Glutamatergic neuron (in vitro differentiated cells): ENCODE data around the gene TPRG1L. TPM values are rescaled to one million over a fixed set of nuclear protein-coding genes. Genes with fewer than 3 reads are reported as not detected.
A peak's percentile ranks its signal among the peaks of the same experiment; 100 is the strongest.

Experiments
- DNase-seq: peaks from one replicate; pipeline ENCODE4 v3.0.0; 2022
- H3K27ac Mint-ChIP-seq: one replicate; pipeline ENCODE4 v1.8.0; 2020; ENCODE audit warnings: mild to moderate bottlenecking, mixed read lengths, inconsistent platforms; ENCODE audit not compliant: unreplicated experiment
- H3K27me3 Mint-ChIP-seq: one replicate; pipeline ENCODE4 v1.8.0; 2020; ENCODE audit warnings: mild to moderate bottlenecking, moderate library complexity, mixed read lengths, inconsistent platforms; ENCODE audit not compliant: unreplicated experiment
- H3K36me3 Mint-ChIP-seq: one replicate; pipeline ENCODE4 v1.8.0; 2020; ENCODE audit warnings: mild to moderate bottlenecking, mixed read lengths, inconsistent platforms; ENCODE audit not compliant: unreplicated experiment
- H3K4me1 Mint-ChIP-seq: one replicate; pipeline ENCODE4 v1.8.0; 2020; ENCODE audit warnings: mild to moderate bottlenecking, low read depth, mixed read lengths, inconsistent platforms; ENCODE audit not compliant: unreplicated experiment
- H3K4me3 Mint-ChIP-seq: one replicate; pipeline ENCODE4 v1.8.0; 2020; ENCODE audit warnings: mild to moderate bottlenecking, mixed read lengths, inconsistent platforms; ENCODE audit not compliant: unreplicated experiment
- H3K9me3 Mint-ChIP-seq: one replicate; pipeline ENCODE4 v1.8.0; 2020; ENCODE audit warnings: mild to moderate bottlenecking, moderate library complexity, mixed read lengths, inconsistent platforms; ENCODE audit not compliant: unreplicated experiment
- total RNA-seq: library from RNA; stranded (reverse); fragmentation: NEBNext Ultra II Directional; extraction: Animal tissue kit (Norgen Biotek cat#: 25700); gene quantifications from one replicate; pipeline ENCODE4 v1.2.1, GENCODE V29; 2021; ENCODE audit not compliant: unreplicated experiment
- TF ChIP-seq, protein P1 (sequence below): fragments of 200-600 bp; sonication (generic); IDR thresholded peaks from one replicate; pipeline ENCODE4 v1.5.0; 2021; ENCODE audit not compliant: partially characterized antibody, unreplicated experiment

The TPRG1L gene
- total RNA-seq, 1 donor from 2014 or later: 43.1 TPM

- Mint-ChIP-seq H3K4me1 (peaks cover 20% of the 10 kb centered on the region), H3K27me3 (peaks cover 6% of the 10 kb centered on the region), H3K4me3 (no peak overlapping the region), H3K9me3 (peaks cover 5% of the 10 kb centered on the region), H3K36me3 (no peaks in the 10 kb centered on the region), H3K27ac (no peak overlapping the region)
- peak; percentile 15 for DNase-seq
- TF ChIP-seq, protein P1, sequence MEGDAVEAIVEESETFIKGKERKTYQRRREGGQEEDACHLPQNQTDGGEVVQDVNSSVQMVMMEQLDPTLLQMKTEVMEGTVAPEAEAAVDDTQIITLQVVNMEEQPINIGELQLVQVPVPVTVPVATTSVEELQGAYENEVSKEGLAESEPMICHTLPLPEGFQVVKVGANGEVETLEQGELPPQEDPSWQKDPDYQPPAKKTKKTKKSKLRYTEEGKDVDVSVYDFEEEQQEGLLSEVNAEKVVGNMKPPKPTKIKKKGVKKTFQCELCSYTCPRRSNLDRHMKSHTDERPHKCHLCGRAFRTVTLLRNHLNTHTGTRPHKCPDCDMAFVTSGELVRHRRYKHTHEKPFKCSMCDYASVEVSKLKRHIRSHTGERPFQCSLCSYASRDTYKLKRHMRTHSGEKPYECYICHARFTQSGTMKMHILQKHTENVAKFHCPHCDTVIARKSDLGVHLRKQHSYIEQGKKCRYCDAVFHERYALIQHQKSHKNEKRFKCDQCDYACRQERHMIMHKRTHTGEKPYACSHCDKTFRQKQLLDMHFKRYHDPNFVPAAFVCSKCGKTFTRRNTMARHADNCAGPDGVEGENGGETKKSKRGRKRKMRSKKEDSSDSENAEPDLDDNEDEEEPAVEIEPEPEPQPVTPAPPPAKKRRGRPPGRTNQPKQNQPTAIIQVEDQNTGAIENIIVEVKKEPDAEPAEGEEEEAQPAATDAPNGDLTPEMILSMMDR: no peak
Measured at GRCh38 chr1:3671371-3672180, 46.8 kb downstream of the TPRG1L start.

GRCh38 chr1:3672231-3672970, 47.6 kb downstream of the TPRG1L start:
- Mint-ChIP-seq H3K9me3 (peaks cover 5% of the 10 kb centered on the region), H3K27ac (no peak overlapping the region), H3K4me1 (peaks cover 16% of the 10 kb centered on the region), H3K27me3 (peaks cover 6% of the 10 kb centered on the region), H3K36me3 (no peaks in the 10 kb centered on the region), H3K4me3 (no peak overlapping the region)
- TF ChIP-seq, protein P1: no peak
- peak; percentile 15 for DNase-seq

DNA sequence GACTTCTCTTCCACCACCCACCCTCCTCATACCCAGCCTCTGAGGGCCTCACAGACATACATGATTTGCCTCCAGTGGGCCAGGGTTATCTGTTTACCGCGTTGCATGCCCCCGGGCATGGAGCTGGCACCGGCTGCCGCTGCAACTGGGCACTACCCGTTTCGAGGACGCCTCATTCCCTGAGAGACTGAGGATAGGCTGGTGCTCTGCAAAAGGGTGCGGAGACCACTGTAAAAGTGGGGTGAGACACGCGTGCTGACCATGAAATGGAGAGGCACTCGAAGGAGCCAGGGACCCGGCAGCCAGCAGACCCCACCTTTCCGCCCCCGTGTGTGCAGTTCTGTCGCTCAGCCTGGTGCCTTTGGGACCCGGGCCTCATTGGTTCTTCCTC, 48.2 kb downstream of the TPRG1L start:
- Mint-ChIP-seq H3K36me3 (no peaks in the 10 kb centered on the region), H3K9me3 (peaks cover 9% of the 10 kb centered on the region), H3K4me3 (no peak overlapping the region), H3K4me1 (peaks cover 14% of the 10 kb centered on the region), H3K27me3 (peaks cover 9% of the 10 kb centered on the region), H3K27ac (no peak overlapping the region)
- TF ChIP-seq, protein P1: no peak
- DNase-seq: no peak

GRCh38 chr1:3673381-3674099, 48.7 kb downstream of the TPRG1L start:
- H3K9me3 Mint-ChIP-seq: peaks cover 10% of the 10 kb centered on the region
- peak overlapping the region; percentile 41 for H3K27ac Mint-ChIP-seq
- DNase-seq: peak; percentile 12
- TF ChIP-seq, protein P1: no peak
- H3K4me3 Mint-ChIP-seq: no peak overlapping the region
- peaks cover 8% of the 10 kb centered on the region for H3K4me1 Mint-ChIP-seq
- peaks cover 10% of the 10 kb centered on the region for H3K27me3 Mint-ChIP-seq
- H3K36me3 Mint-ChIP-seq: no peaks in the 10 kb centered on the region
